GM18861 (cell line): Measurements from ENCODE around the gene MAML3.

Source experiments
- ATAC-seq: cut with Tn5 transposase; IDR thresholded peaks from one replicate; pipeline ENCODE4 v1.9.1; 2021; ENCODE audit not compliant: unreplicated experiment

Gene MAML3

DNA sequence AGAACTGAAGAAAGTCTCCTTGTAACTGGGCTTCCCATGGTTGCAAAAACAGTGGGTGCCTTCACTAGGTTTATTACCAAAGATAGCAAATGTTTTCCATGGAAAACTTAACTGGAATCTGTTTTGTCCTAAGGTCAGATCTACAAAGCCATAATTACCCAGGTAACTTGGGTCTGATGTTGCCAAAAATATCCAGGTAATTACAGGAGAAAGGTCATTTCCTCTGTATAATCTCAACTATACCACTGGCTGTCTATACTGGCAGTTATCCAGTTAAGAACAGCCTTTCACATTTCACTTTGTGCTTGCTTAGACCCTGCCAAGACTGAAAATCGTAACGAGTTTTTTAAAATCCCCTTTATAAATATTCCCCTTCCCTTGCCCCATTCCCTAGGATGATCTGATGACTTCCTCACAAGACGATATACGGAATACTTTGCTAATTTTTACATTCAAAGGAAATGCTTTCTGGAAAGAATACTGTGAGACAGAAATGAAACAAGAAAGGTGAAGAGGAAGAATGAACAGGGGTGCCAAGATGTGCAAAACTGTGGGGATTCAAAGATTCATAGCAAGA is 105.5 kb downstream of the MAML3 start:
- no peak for ATAC-seq

DNA sequence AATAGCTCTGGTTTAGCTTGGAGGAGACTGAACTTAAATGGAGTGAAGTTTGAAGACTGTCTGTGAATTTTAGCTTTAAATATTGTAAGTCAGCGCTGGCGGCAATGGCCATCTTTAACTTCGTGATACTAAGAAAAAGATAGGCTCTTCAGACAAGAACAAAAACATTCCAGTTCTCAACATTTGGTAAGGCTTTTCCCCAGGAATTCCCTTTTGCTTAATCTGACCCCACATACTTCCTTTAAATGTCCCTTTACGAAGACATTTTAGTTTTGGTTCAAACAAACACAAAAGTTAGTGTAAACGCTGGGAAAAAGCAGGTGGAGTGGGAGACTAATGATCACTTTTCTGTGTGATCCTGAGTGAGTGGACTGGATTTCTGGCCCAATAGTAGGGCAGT is 106.2 kb downstream of the MAML3 start:
- ATAC-seq: no peak

DNA sequence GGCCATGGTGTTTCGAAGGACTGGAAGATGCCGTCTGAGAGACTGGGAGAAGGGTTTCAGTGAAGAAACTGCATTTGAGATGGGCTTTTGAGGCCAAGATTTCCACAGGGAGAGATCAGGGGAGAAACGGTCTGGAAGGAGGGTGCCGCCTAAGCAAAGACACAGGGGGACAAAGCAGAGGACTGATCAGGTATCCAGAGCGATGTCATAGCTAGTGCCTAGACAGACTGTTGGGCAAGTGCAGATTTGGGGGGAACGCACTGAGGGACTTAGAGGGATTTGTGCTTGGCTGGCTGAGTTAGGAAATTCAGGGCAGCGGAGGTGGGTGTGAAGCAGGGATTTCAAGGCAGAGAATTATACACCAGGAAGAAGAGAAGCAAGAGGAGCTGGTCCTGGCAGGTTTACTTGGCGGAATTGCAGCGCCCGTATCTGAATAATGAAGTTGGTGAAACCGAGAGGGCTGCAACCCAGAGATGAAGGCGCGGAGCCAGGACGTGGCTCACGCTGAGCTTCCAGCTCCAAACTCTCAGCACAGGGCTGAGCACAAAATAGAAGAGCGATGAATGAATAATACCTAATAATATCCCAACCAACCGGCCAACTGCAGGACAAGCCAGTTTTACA is 106.9 kb downstream of the MAML3 start:
- ATAC-seq: no peak

DNA sequence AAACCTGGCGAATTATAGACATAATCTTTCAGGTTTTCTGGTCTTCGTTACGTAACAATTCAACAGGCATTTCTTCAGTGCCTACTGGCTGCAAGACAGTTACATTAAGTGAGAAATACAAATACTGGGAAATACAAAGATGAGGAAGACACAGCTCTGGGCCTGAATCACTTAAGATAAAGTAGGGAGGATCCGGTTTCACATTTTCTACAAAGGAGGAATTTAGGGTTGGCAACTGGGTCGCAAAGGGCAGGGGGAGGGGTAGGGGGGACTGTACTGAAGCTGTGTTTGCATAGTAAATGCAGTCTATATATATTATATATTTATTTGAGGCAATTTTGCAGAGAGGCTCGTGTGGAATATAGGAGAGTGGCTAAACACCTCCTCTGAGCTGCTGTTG is 107.4 kb downstream of the MAML3 start:
- no peak for ATAC-seq

GRCh38 chr4:140046016-140046415 is 108.0 kb downstream of the MAML3 start:
- ATAC-seq: no peak

GRCh38 chr4:140044337-140044902 is 109.6 kb downstream of the MAML3 start:
- no peak for ATAC-seq

DNA sequence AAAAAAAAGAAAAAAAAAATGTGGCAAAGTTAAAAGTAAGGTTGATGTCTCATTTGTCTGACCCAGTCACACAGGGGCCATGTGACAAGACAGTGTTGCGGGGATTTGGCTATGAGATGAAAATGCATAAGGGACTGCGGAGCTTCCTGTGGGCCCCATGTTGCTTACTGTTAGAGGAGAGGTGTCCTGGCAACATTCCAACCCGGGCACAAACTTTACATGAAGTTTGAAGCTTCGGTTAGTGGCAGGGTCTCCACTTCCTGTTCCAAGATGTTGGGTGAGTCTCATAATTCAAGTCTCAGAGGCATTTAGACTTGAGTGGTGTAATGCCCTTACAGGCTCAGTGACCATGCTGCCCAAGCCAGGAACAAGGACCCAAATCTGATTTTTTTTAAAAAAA is 111.3 kb downstream of the MAML3 start:
- ATAC-seq: no peak

DNA sequence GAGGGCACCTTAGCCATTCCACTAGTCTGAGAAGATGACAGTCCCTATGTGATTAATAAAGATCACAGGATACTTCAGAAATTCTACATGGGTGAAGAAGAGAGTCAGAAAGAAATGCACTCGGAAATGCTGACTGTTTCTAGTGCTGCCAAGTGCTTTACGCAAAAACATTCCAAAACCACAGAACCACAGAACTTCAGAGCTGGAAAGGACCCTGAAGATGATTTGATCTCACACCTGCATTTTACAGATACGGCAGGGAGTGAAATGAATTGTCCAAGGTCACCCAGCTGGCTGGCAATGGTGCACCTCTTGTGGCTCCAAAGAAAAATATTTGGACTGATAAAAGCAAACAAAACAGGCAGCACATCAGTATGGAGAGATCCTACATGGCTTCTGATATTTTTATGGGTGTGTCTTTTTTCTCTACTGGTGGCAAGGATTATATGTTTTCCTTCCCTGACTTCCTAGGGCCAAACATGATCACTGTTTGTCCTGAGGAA is 115.9 kb downstream of the MAML3 start:
- no peak for ATAC-seq

- no peak for ATAC-seq
Measured at GRCh38 chr4:140037353-140038030, 116.5 kb downstream of the MAML3 start.

GRCh38 chr4:140031706-140032105 is 122.3 kb downstream of the MAML3 start:
- no peak for ATAC-seq

DNA sequence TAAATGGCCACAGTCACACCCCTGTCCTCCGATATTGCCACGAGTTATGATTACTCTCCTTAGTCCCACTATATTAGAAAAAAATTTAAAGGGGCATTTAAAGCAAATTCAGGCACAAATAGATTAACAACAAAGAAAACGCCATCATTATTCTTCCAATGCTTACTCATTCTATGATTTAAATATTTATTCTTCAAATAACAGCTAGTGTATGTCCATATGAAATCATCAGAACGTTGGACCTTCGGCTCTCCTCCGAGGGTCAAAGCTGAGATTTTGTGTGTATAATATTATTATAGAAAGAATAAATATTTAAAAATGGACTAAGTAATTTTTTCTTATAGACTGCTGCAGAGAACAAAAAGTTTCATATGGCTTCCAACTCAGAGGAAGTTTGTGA is 122.9 kb downstream of the MAML3 start:
- ATAC-seq: no peak

GRCh38 chr4:140028676-140029517 is 125.1 kb downstream of the MAML3 start:
- no peak for ATAC-seq

- no peak for ATAC-seq
Measured at GRCh38 chr4:140028101-140028500, 125.9 kb downstream of the MAML3 start.

DNA sequence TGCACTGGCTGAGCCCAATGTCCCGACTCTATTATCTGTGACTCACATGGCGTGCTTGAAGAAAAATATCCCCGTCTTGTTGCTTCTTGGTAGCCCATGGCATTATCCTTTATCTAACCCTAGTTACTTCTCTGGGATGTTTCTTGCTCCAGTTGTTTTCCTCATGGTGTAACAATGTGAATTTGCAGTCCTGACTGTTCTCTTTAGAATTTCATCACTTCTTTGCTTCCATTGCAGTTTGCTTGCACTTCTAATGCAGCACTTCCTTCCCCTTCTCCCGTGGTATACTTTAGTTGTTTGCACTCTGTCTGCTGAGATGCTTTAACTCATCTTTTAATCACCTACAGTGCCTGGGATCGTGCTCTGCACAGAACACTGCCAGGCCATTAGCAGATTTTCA is 126.9 kb downstream of the MAML3 start:
- ATAC-seq: no peak

DNA sequence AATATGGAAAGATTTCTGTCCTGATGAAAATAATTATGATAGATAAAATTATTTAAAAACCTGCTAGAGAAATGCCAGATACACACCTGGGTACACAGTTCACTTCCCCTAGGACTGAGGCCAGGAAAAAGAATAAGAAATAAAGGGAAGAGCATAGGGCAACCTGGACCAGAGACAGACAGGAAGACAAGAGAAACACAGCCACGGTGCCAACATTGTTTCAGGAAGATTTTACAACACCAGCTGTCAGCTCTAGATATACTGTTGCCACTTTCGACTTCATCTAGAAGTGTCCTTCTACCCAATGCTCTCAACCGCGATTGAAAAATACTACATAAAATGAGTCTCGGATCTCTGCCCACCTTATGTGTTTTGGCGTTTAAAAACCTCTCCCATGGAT is 128.5 kb downstream of the MAML3 start:
- ATAC-seq: no peak

GRCh38 chr4:140020457-140021361 is 133.3 kb downstream of the MAML3 start:
- no peak for ATAC-seq

DNA sequence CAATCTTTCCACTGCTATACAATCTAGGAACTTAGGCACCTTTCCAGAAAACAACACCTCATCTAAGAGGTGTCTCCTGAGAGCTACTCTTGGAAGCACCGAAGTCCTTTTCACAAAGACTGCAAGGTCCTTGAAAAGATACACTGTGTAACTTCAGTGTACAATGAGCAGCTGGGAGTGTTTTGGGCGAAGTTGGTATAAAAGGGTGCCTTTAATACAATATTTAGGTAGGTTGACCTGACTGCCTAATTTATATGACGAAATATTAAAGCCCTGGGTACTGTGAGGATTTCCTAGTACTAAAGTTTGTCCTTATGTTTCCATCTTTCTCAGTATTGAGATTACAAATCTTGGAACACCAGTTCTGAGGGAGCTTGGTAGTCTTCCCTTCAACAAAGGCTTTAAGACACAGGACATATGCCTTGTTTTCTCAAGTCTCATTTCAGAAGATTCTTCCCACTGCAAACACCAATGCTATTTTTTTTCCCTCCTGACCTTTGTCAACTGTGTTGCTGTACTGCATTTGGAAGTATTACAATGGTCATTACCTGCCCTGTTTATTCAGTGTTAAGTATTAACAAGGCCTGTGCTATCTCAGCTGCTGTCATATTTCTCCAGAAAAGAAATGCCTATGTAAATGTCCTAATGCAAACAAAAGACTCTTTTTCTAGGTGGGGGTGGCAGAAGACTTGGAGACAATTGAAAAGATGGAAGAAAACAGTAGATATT is 134.2 kb downstream of the MAML3 start:
- no peak for ATAC-seq

DNA sequence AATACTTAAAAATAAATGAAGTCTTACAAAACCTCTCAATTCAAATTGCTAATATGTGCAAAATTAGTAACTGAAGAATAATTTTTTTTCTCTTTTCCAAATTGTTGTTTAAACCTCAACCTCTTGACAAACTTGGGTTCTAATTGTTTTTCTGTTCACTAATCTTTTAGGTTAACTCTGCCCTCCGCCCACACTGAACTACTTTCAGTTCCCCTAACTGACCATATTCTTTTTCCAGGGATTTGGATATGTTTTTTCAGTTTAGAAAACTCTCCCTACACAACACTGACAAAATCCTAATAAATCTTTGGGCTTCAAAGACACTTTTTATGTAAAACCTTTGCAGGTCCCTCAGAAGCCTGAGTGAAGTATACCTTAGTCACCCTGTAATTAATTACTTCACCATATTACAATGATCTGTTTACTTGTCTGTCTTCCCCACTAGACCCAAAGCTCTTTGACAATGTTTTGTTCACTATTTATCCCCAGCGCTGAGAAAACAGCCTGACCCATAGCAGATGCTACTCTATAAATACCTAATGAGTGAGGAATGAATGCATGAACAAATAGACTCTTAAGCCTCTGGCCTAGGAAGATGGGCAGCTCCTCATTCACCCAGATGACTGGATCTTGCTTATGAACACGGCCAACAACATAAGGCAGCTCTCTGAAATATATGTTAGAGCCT is 134.9 kb downstream of the MAML3 start:
- ATAC-seq: no peak

- ATAC-seq: no peak
Measured at GRCh38 chr4:140014284-140014683, 139.7 kb downstream of the MAML3 start.
